ENCODE measurements around the gene ZNF175. TPM values are rescaled to one million over a fixed set of nuclear protein-coding genes. Genes with fewer than 3 reads are reported as not detected.

ZNF175 gene
- total and polyA plus RNA-seq, 2 donors (not counting 3 experiments of a cell fraction or from before 2014, with no cell fraction given) = 4.9 to 16.5 TPM

DNA sequence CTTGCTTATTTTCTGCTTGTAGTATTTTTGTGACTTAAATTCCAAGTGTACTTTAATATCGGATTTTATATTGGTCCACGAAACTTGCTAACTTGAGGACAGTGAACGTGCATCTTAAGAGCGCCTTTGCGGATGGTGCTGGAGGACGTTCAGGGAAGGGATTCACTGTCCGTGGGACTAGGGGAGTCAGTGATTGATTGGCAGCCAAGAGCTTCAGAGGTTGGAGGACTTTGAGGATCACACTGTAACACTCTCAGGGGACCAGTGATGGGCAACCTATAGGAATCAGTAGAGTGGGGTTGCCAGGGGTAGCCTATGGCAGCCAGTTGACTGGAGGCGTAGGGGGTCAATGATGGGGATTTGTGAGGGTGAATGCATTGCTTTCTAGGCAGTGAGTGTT is 516 bp downstream of the ZNF175 start:
- Histone ChIP-seq H3K79me2 (ENCODE audit: control insufficient read depth, insufficient read depth, low read length) (peaks cover 36% of the 10 kb centered on the region), H3K9me3 (replicated peaks; ENCODE audit: control insufficient read depth, insufficient read depth, low read length) (no peaks in the 10 kb centered on the region), H3K4me2 (ENCODE audit: insufficient read depth, low read length) (peak overlapping the region; percentile 96), H2AFZ (ENCODE audit: low read depth, low read length) (no peak overlapping the region), H3K4me1 (ENCODE audit: control insufficient read depth, extremely low read depth, insufficient read depth, low read length) (peaks cover 33% of the 10 kb centered on the region), H3K4me3 (replicated peaks in 1 of 3; ENCODE audit: insufficient read depth in 1 of 3, low read depth in 1 of 3, low read length in 3 of 3) (peak overlapping the region; percentile 49 to 85 (median 53)), H4K20me1 (replicated peaks; ENCODE audit: control insufficient read depth, extremely low read depth, insufficient read depth, low read length) (no peaks in the 10 kb centered on the region), H3K27me3 (ENCODE audit: control insufficient read depth in 2 of 2, insufficient read depth in 2 of 2, low read length in 2 of 2) (peaks cover 6 to 23% of the 10 kb centered on the region in 2 experiments), H3K9ac (replicated peaks; ENCODE audit: extremely low read depth, insufficient read depth, low read length) (peak overlapping the region; percentile 81), H3K27ac (ENCODE audit: insufficient read depth, low read depth, low read length) (peak overlapping the region; percentile 95), H3K36me3 (ENCODE audit: control insufficient read depth in 2 of 2, extremely low read depth in 1 of 2, insufficient read depth in 2 of 2, low read length in 2 of 2) (peaks cover 0 to 5% of the 10 kb centered on the region in 2 experiments), H3K9me1 (replicated peaks; ENCODE audit: control insufficient read depth, extremely low read depth, insufficient read depth, low read length) (no peaks in the 10 kb centered on the region)
- FAIRE-seq = no peak
- no peak for DNase-seq (ENCODE audit: low read depth, low spot score)
- intact Hi-C loops (cut with micrococcal nuclease) (loop anchor here (1.0 to 10.0 kb wide), 3 partner anchors 23 to 177 kb away; no protein-coding TSS in a partner anchor), dilution Hi-C loops (cut with MboI; ENCODE audit: extremely low pct_ligation_motif_present, low sequenced_read_pairs) (no loop called here)
- no TSS peak for BruUV-seq (replicated peaks)
- no peak for TF ChIP-seq GATA2 (IDR thresholded peaks at IDR 0.05; ENCODE audit: insufficient read depth, insufficient read length, low read depth, low read length)
- TF ChIP-seq, protein P1, sequence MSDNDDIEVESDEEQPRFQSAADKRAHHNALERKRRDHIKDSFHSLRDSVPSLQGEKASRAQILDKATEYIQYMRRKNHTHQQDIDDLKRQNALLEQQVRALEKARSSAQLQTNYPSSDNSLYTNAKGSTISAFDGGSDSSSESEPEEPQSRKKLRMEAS (IDR thresholded peaks at IDR 0.05; ENCODE audit: insufficient read depth, insufficient read length) = no peak
- TF ChIP-seq EZH2 (IDR thresholded peaks at IDR 0.05; ENCODE audit: borderline replicate concordance, low read depth, low read length, severe bottlenecking) = no peak
- TF ChIP-seq FOS (IDR thresholded peaks at IDR 0.05; ENCODE audit: borderline replicate concordance, insufficient read depth, low read length) = no peak
- TF ChIP-seq POLR2AphosphoS5 (IDR thresholded peaks at IDR 0.05; ENCODE audit: insufficient read depth, low read depth, low read length) = no peak
- no peak for TF ChIP-seq MYC (IDR thresholded peaks at IDR 0.05; ENCODE audit: low read depth, low read length)
- TF ChIP-seq, protein P2, sequence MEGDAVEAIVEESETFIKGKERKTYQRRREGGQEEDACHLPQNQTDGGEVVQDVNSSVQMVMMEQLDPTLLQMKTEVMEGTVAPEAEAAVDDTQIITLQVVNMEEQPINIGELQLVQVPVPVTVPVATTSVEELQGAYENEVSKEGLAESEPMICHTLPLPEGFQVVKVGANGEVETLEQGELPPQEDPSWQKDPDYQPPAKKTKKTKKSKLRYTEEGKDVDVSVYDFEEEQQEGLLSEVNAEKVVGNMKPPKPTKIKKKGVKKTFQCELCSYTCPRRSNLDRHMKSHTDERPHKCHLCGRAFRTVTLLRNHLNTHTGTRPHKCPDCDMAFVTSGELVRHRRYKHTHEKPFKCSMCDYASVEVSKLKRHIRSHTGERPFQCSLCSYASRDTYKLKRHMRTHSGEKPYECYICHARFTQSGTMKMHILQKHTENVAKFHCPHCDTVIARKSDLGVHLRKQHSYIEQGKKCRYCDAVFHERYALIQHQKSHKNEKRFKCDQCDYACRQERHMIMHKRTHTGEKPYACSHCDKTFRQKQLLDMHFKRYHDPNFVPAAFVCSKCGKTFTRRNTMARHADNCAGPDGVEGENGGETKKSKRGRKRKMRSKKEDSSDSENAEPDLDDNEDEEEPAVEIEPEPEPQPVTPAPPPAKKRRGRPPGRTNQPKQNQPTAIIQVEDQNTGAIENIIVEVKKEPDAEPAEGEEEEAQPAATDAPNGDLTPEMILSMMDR (IDR thresholded peaks at IDR 0.05; ENCODE audit: extremely low read depth in 1 of 2, insufficient read depth in 1 of 2, low read depth in 1 of 2, low read length in 2 of 2) = no peak
- no peak for TF ChIP-seq JUN (IDR thresholded peaks at IDR 0.05; ENCODE audit: borderline replicate concordance, insufficient read depth, insufficient read length, low read depth)
- no peak for TF ChIP-seq POLR2A (IDR thresholded peaks at IDR 0.05; ENCODE audit: low read depth, low read length)
- POLR2A ChIA-PET = no interaction called here
- CTCF ChIA-PET = interaction anchor here (0.9 to 1.4 kb wide), 8 partner anchors 24 to 232 kb away, joined by 3 to 8 read pairs (median 6); no protein-coding TSS in a partner anchor

Data from endothelial cell of umbilical vein (primary cell).